Esophagus (tissue), 2 donors: ENCODE results near the gene VAV1. TPM values are rescaled to one million over a fixed set of nuclear protein-coding genes. Genes with fewer than 3 reads are reported as not detected.

Source experiments
- H3K27ac ChIP-seq, 2 donors: one replicate each; pipeline ENCODE4 v1.5.1; 2013; ENCODE audit warnings: low read depth in 2 of 2, mild to moderate bottlenecking in 2 of 2, inconsistent platforms in 1 of 2, low read length in 1 of 2, moderate library complexity in 1 of 2
- H3K27me3 ChIP-seq, 2 donors: one replicate each; pipeline ENCODE4 v1.6.1; 2013; ENCODE audit warnings: low read length in 2 of 2, control low read depth in 1 of 2, mild to moderate bottlenecking in 1 of 2; ENCODE audit not compliant: insufficient read depth in 2 of 2, control insufficient read depth in 1 of 2
- H3K36me3 ChIP-seq, 2 donors: one replicate each; pipeline ENCODE4 v1.6.1; 2013; ENCODE audit warnings: low read length in 1 of 2; ENCODE audit not compliant: control insufficient read depth in 2 of 2, insufficient read depth in 2 of 2
- H3K4me1 ChIP-seq, 2 donors: one replicate each; pipeline ENCODE4 v1.6.1; 2013; ENCODE audit warnings: low read length in 1 of 2; ENCODE audit not compliant: control insufficient read depth in 2 of 2, insufficient read depth in 2 of 2
- H3K4me3 ChIP-seq, 2 donors: one replicate each; pipeline ENCODE4 v1.5.1; 2013; ENCODE audit warnings: low read length in 2 of 2, mild to moderate bottlenecking in 2 of 2, low read depth in 1 of 2, moderate library complexity in 1 of 2
- H3K9me3 ChIP-seq, 2 donors: one replicate each; pipeline ENCODE4 v1.6.1; 2013; ENCODE audit warnings: mild to moderate bottlenecking in 2 of 2, low read depth in 1 of 2, low read length in 1 of 2, moderate library complexity in 1 of 2; ENCODE audit not compliant: control insufficient read depth in 2 of 2, insufficient read depth in 1 of 2
- WGBS, 2 donors: extraction: QIAGEN DNeasy Blood & Tissue Kit; methylation state at CpG; one replicate each; pipeline ENCODE4 v1.1.7; 2013; 5-methylcytosine and 5-hydroxymethylcytosine counted together
- polyA plus RNA-seq, 2 donors: library from polyadenylated mRNA; stranded (reverse); fragments of 200-250 nt; gene quantifications; one replicate each; pipeline ENCODE4 v1.2.3, GENCODE V29; 2013
- donor health status: healthy with polysubstance abuse.
- donor health status: Bipolar disorder and iron deficiency.

VAV1 gene
- polyA plus RNA-seq, 2 donors: 1.3 to 8.4 TPM

GRCh38 chr19:6736917-6737283 lies 35.6 kb upstream of the VAV1 start:
- Histone ChIP-seq H3K9me3 (peaks cover 0 to 1% of the 10 kb centered on the region in 2 donors), H3K27me3 (no peaks in the 10 kb centered on the region), H3K4me1 (peaks cover 0 to 3% of the 10 kb centered on the region in 2 donors), H3K36me3 (peaks cover 3 to 17% of the 10 kb centered on the region in 2 donors), H3K27ac (peak overlapping the region; percentile 74 to 92), H3K4me3 (peak overlapping the region; percentile 83)
- WGBS, 2 donors: 0% methylated on average over 15 to 16 of the region's 16 CpGs

DNA sequence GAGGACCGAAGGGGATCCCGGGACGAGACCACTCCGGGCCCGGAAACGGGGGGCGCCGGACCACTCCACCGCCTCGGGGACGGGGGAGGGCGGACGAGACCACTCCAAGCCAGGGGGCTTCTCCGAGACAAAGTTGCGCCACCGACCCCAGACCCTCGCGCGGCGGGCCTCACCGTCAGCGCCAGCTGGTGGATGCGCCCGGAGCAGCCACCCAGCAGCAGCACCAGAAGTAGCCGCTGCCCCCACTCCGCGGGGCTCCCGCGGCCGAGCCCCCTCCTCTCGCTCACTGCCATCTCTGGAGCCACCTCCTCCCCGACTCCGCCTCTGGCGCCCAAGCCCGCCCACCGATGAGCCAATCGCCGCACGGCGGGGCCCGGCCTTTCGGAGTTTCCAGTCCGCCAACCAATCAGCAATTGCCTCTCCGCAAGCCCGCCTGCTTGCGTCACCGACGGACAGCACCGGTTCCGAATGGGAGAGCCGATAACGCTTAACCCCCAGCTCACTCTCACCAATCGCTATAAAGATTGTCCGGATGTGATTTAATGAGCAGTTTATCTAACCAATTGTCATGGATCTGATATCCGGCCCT lies 35.1 kb upstream of the VAV1 start, which contains the start of gene GPR108:
Gene GPR108, minus strand, starts transcription at position 297 of the 589 bp plus-strand sequence. Its CDS starts 4 bp downstream, at position 293.
- WGBS, 2 donors: 0 to 1% methylated on average over 48 to 55 of the region's 55 CpGs
- Histone ChIP-seq H3K27me3 (no peaks in the 10 kb centered on the region), H3K4me1 (peaks cover 0 to 3% of the 10 kb centered on the region in 2 donors), H3K27ac (peak within 1 kb of the TSS; percentile 92 to 99), H3K36me3 (peaks cover 0 to 12% of the 10 kb centered on the region in 2 donors), H3K4me3 (peak within 1 kb of the TSS; percentile 83 to 89), H3K9me3 (no peaks in the 10 kb centered on the region)

GRCh38 chr19:6737873-6738786 lies 34.4 kb upstream of the VAV1 start:
- Histone ChIP-seq H3K4me1 (peaks cover 0 to 3% of the 10 kb centered on the region in 2 donors), H3K27me3 (no peaks in the 10 kb centered on the region), H3K4me3 (peak overlapping the region; percentile 40 to 89), H3K36me3 (peaks cover 0 to 11% of the 10 kb centered on the region in 2 donors), H3K27ac (peak overlapping the region; percentile 92 to 99), H3K9me3 (no peaks in the 10 kb centered on the region)
- 8 to 13% methylated on average over 13 of the region's 13 CpGs for WGBS, 2 donors

DNA sequence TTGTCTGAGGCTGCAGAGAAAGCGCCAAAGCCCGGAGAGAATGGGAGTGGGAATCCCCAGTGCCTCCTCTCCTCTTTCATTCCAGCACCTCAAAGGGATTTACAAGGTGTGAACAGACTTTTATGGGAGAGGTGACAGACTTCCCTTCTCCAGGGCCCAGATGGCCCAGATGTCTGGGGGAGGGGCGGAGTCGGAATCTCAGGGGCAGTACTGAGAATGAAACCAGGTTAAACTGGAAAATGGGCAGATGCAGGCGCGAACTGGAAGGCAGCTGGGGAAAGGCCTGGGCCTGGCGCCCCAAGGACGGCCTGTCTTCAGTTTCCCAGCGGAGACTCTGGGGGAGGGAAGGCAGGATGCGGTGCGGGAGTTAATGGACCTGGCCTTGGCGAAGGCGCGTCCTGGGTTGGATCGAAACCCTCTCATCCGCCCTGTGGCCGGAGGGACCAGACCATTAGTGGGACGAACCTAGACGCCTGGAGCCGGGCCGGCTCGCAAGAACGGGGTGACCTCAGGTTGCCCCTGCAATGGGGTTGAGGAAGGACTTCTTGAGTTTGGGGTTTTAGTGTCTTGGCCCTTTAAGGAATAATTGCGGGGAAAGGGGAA lies 33.6 kb upstream of the VAV1 start:
- no peaks in the 10 kb centered on the region for H3K27me3 ChIP-seq
- WGBS, 2 donors: 12 to 15% methylated on average over 24 of the region's 24 CpGs
- peak overlapping the region; percentile 92 to 99 for H3K27ac ChIP-seq
- H3K4me1 ChIP-seq: peaks cover 0 to 3% of the 10 kb centered on the region in 2 donors
- peaks cover 0 to 11% of the 10 kb centered on the region in 2 donors for H3K36me3 ChIP-seq
- H3K9me3 ChIP-seq: no peaks in the 10 kb centered on the region
- peak overlapping the region; percentile 40 to 89 for H3K4me3 ChIP-seq

GRCh38 chr19:6739390-6739882 lies 33.1 kb upstream of the VAV1 start, which contains the start of gene TRIP10:
Gene TRIP10, plus strand, starts transcription at chr19:6739680. Its CDS starts 82 bp downstream, at chr19:6739762.
- Histone ChIP-seq H3K27me3 (no peaks in the 10 kb centered on the region), H3K36me3 (peaks cover 5 to 12% of the 10 kb centered on the region in 2 donors), H3K9me3 (no peaks in the 10 kb centered on the region), H3K4me1 (peaks cover 0 to 7% of the 10 kb centered on the region in 2 donors), H3K4me3 (peak within 1 kb of the TSS; percentile 85 to 89), H3K27ac (peak within 1 kb of the TSS; percentile 92 to 99)
- WGBS, 2 donors: 0% methylated on average over 11 to 44 of the region's 47 CpGs

DNA sequence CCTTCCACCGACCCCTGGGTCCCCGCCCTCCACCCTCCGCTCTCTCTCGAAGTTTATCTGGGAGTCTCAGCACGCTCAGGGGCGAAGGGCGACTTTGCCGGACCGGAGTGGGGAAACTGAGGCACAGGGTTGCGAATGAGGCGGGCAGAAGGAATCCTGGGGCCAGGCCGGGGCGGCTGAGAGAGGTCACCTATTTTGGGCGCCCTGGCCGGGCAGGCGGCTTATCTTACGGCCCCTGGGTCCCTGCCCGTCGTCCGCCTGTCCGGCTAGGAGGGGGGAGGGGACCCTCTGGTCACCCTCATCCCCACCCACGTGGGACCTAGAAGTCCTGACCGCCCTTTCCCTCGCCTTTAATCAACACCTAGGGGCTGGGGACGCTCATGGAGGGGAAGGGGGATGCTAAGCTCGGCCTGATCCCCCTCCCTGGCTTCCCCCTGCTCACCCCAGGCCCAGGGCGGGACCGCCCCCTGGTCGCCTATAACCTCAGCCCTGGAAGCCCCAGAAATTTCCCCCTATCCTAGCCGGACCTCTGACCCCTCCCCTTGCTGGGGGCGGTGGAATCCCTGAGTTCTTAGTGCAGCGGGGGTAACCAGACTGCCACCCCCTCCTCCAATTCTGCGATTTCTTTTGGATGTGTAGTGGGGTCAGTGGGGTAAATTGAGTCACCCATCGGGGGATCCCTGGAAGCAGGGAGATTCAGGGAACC lies 32.5 kb upstream of the VAV1 start:
- Histone ChIP-seq H3K4me3 (peak overlapping the region; percentile 85 to 89), H3K36me3 (peaks cover 5 to 15% of the 10 kb centered on the region in 2 donors), H3K9me3 (no peaks in the 10 kb centered on the region), H3K27ac (peak overlapping the region; percentile 90 to 97), H3K27me3 (no peaks in the 10 kb centered on the region), H3K4me1 (peaks cover 0 to 11% of the 10 kb centered on the region in 2 donors)
- 0 to 1% methylated on average over 31 to 34 of the region's 34 CpGs for WGBS, 2 donors

GRCh38 chr19:6740589-6741343 lies 31.7 kb upstream of the VAV1 start:
- H3K4me3 ChIP-seq: peak overlapping the region; percentile 85 to 89
- H3K36me3 ChIP-seq: peaks cover 5 to 19% of the 10 kb centered on the region in 2 donors
- WGBS, 2 donors: 3% methylated on average over 35 to 46 of the region's 46 CpGs
- no peaks in the 10 kb centered on the region for H3K27me3 ChIP-seq
- H3K4me1 ChIP-seq: peaks cover 0 to 11% of the 10 kb centered on the region in 2 donors
- H3K9me3 ChIP-seq: no peaks in the 10 kb centered on the region
- H3K27ac ChIP-seq: peak overlapping the region; percentile 90 to 97

- H3K36me3 ChIP-seq: peaks cover 9 to 31% of the 10 kb centered on the region in 2 donors
- peak overlapping the region; percentile 32 to 89 for H3K4me3 ChIP-seq
- peaks cover 0 to 9% of the 10 kb centered on the region in 2 donors for H3K4me1 ChIP-seq
- WGBS, 2 donors: 79 to 83% methylated on average over 7 of the region's 7 CpGs
- no peaks in the 10 kb centered on the region for H3K9me3 ChIP-seq
- H3K27ac ChIP-seq: peak overlapping the region in 1 of 2 donors; percentile 62
- no peaks in the 10 kb centered on the region for H3K27me3 ChIP-seq
Observed at GRCh38 chr19:6743066-6743465, 29.4 kb upstream of the VAV1 start.
